ENCODE results near the gene ACVR1. TPM values are rescaled to one million over a fixed set of nuclear protein-coding genes. Genes with fewer than 3 reads are reported as not detected.

Gene ACVR1
- total RNA-seq, 1 experiment from 2014 or later: 17.1 TPM

DNA sequence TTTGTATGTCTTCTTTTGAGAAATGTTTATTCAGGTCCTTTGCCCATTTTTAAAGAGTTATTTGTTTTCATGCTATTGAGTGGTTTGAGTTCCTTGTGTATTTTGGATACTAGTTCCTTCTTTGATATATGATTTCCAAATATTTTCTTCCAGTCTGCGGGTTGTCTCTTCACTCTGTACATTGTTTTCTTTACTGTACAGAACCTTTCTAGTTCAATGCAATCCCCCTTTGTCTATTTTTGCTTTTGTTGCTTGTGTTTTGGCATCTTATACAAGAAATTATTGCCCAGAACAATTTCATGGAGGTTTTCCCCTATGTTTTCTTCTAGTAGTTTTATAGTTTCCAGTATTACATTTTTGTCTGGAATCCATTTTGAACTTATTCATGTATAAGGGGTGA is 185.0 kb downstream of the ACVR1 start:
- TF ChIP-seq EZH2 (IDR thresholded peaks at IDR 0.05; ENCODE audit: borderline replicate concordance, low read depth, low read length, poor library complexity, severe bottlenecking) (no peak), CTCF (conservative IDR thresholded peaks at IDR 0.05; ENCODE audit: low read depth, low read length) (no peak)
- POLR2A ChIA-PET (ENCODE audit: low non-redundant PET): no interaction called here
- intact Hi-C loops (cut with micrococcal nuclease; ENCODE audit: unreplicated experiment): no loop called here

More for the DNA sequence above, 185.0 kb downstream of the ACVR1 start:
- H3K27ac ChIP-seq (ENCODE audit: low read depth, low read length, poor library complexity, severe bottlenecking): no peak overlapping the region
- no peaks in the 10 kb centered on the region for H3K4me1 ChIP-seq (ENCODE audit: insufficient read depth, low read length, poor library complexity, severe bottlenecking)
- no peaks in the 10 kb centered on the region for H3K36me3 ChIP-seq (ENCODE audit: insufficient read depth, low read length, poor library complexity, severe bottlenecking)
- DNase-seq (ENCODE audit: low spot score): no peak
- H3K27me3 ChIP-seq (replicated peaks; ENCODE audit: insufficient read depth, low read depth, low read length, poor library complexity): no peaks in the 10 kb centered on the region
- H3K4me3 ChIP-seq (ENCODE audit: low read depth, low read length, poor library complexity, severe bottlenecking): no peak overlapping the region
- CTCF ChIA-PET: no interaction called here
- no peaks in the 10 kb centered on the region for H3K9me3 ChIP-seq (ENCODE audit: low read depth, low read length, poor library complexity, severe bottlenecking)
- no TSS peak for BruUV-seq (replicated peaks)

Other genes with a start within 250 kb of the ACVR1 start
- gene ACVR1C, start 247.5 kb downstream of the ACVR1 start, total RNA-seq (2021): 0.13 TPM in 1 of 2 replicates, not detected in the other
- not detected in 2 replicates for gene UPP2, start 225.5 kb upstream of the ACVR1 start, total RNA-seq (2021)